CD4-positive, alpha-beta T cell (primary cell): ENCODE measurements around the gene COQ10A. TPM values are rescaled to one million over a fixed set of nuclear protein-coding genes. Genes with fewer than 3 reads are reported as not detected.
"Not testable (repeated sequence)": the region's sequence is repeated elsewhere in the genome, so short reads cannot be mapped to it uniquely, and the experiment has no call there.

Source experiments
- ATAC-seq: fragments of 200-7000 bp; cut with Tn5 transposase; one replicate; pipeline ENCODE4 v1.10.0; 2022; ENCODE audit warnings: mild to moderate bottlenecking; ENCODE audit not compliant: poor library complexity
- CTCF ChIA-PET: fragments of 350-600 bp; sonication (Branson Sonifier 250); formaldehyde crosslinking; loops from one replicate; lab custom pipeline; 2021; ENCODE audit warnings: antibody characterized with exemption, inconsistent platforms; lab: Charles Lee
- POLR2A ChIA-PET: fragments of 350-600 bp; sonication (Branson Sonifier 250); formaldehyde crosslinking; loops from one replicate; lab custom pipeline; 2021; ENCODE audit warnings: antibody characterized with exemption, inconsistent platforms; lab: Charles Lee
- DNase-seq, 14 experiments: peaks; one replicate each; pipeline ENCODE4 v3.0.0-alpha.2; 2013 to 2020; ENCODE audit warnings: mixed read lengths in 2 of 14
- H3K27ac ChIP-seq, 2 donors: one replicate each; pipeline versions ENCODE4 v1.5.1 to v1.7.0; 2013; ENCODE audit warnings: low read length in 2 of 2, low read depth in 1 of 2, mild to moderate bottlenecking in 1 of 2
- H3K27me3 ChIP-seq, 2 experiments: 1 replicate in 1 of 2; 2 replicates in 1 of 2; pipeline versions ENCODE4 v1.6.1 to v1.7.0; 2013; ENCODE audit warnings: low read length in 2 of 2, control low read depth in 1 of 2, mild to moderate bottlenecking in 1 of 2, moderate library complexity in 1 of 2; ENCODE audit not compliant: insufficient read depth in 2 of 2, control insufficient read depth in 1 of 2
- H3K36me3 ChIP-seq: one replicate; pipeline ENCODE4 v1.6.1; 2013; ENCODE audit warnings: low read length, control low read depth; ENCODE audit not compliant: insufficient read depth
- H3K4me1 ChIP-seq: one replicate; pipeline ENCODE4 v1.6.1; 2013; ENCODE audit warnings: low read length, control low read depth; ENCODE audit not compliant: insufficient read depth
- H3K4me3 ChIP-seq: one replicate; pipeline ENCODE4 v1.5.1; 2013; ENCODE audit warnings: mild to moderate bottlenecking, low read length, moderate library complexity
- H3K9me3 ChIP-seq, 2 experiments: 1 replicate in 1 of 2; 2 replicates in 1 of 2; pipeline versions ENCODE4 v1.6.1 to v1.7.0; 2013; ENCODE audit warnings: low read length in 2 of 2, mild to moderate bottlenecking in 2 of 2, control low read depth in 1 of 2, moderate library complexity in 1 of 2; ENCODE audit not compliant: control insufficient read depth in 1 of 2, insufficient read depth in 1 of 2
- H3K27ac Mint-ChIP-seq: one replicate; pipeline ENCODE4 v1.8.0; 2020; ENCODE audit warnings: mixed read lengths
- H3K27me3 Mint-ChIP-seq: one replicate; pipeline ENCODE4 v1.8.0; 2021; ENCODE audit warnings: mixed read lengths
- H3K36me3 Mint-ChIP-seq: one replicate; pipeline ENCODE4 v1.8.0; 2021; ENCODE audit warnings: low read depth, mixed read lengths
- H3K4me1 Mint-ChIP-seq: one replicate; pipeline ENCODE4 v1.8.0; 2021; ENCODE audit warnings: low read depth, mixed read lengths
- H3K4me3 Mint-ChIP-seq: one replicate; pipeline ENCODE4 v1.8.0; 2020; ENCODE audit warnings: mild to moderate bottlenecking, mixed read lengths
- H3K9me3 Mint-ChIP-seq: one replicate; pipeline ENCODE4 v1.8.0; 2020; ENCODE audit warnings: mixed read lengths
- CTCF ChIP-seq: fragments of 200-600 bp; IDR thresholded peaks from one replicate; pipeline ENCODE4 v1.8.0; 2022; ENCODE audit warnings: antibody characterized with exemption, mild to moderate bottlenecking
- intact Hi-C, 2 experiments: fragments of 100-400 bp; cut with DNase I in 1 of 2; cut with micrococcal nuclease in 1 of 2; formaldehyde crosslinking; loops; one replicate each; pipeline versions ENCODE4 v1.15.1 to v1.9.0; 2023 to 2025; cut with DNase I, micrococcal nuclease
- total RNA-seq, 174 experiments: library from RNA in 2 of 174; stranded (reverse) in 2 of 174; gene quantifications; one replicate each; pipeline ENCODE4 v1.2.3 and lab custom pipeline; 2021 to 2026

Gene COQ10A
- total RNA-seq, 2 experiments from 2014 or later: 27.6 to 29.2 TPM

- H3K27me3 ChIP-seq: no peaks in the 10 kb centered on the region
- peaks cover 4% of the 10 kb centered on the region for H3K36me3 ChIP-seq
- Mint-ChIP-seq H3K27me3 (no peaks in the 10 kb centered on the region), H3K4me3 (peak overlapping the region; percentile 36), H3K4me1 (peaks cover 18% of the 10 kb centered on the region), H3K27ac (no peak overlapping the region), H3K9me3 (no peaks in the 10 kb centered on the region), H3K36me3 (peaks cover 3% of the 10 kb centered on the region)
- intact Hi-C loops: no loop called here
- H3K4me1 ChIP-seq: peaks cover 27% of the 10 kb centered on the region
- H3K27ac ChIP-seq: no peak overlapping the region
- CTCF ChIA-PET: no interaction called here
- DNase-seq (no peak), ATAC-seq (no peak)
- no peaks in the 10 kb centered on the region for H3K9me3 ChIP-seq
- TF ChIP-seq CTCF: no peak
- no peak overlapping the region for H3K4me3 ChIP-seq
- POLR2A ChIA-PET: no interaction called here
Observed at GRCh38 chr12:56261503-56262232, 5.1 kb upstream of the COQ10A start.

GRCh38 chr12:56262955-56263354, 3.8 kb upstream of the COQ10A start:
- intact Hi-C loops, H3K36me3 ChIP-seq, H3K27me3 Mint-ChIP-seq, H3K27ac Mint-ChIP-seq, H3K9me3 Mint-ChIP-seq, DNase-seq, H3K27me3 ChIP-seq, H3K9me3 ChIP-seq, POLR2A ChIA-PET, CTCF ChIA-PET, H3K36me3 Mint-ChIP-seq, H3K4me3 ChIP-seq, H3K27ac ChIP-seq, ATAC-seq, H3K4me3 Mint-ChIP-seq: not testable (repeated sequence)
- peaks cover 23% of the 10 kb centered on the region for H3K4me1 Mint-ChIP-seq
- H3K4me1 ChIP-seq: peaks cover 25% of the 10 kb centered on the region

GRCh38 chr12:56266068-56266692, 562 bp upstream of the COQ10A start:
- Histone ChIP-seq H3K4me3 (peak overlapping the region; percentile 72), H3K36me3 (peaks cover 14% of the 10 kb centered on the region), H3K27ac (peak overlapping the region; percentile 91 to 96), H3K4me1 (peaks cover 16% of the 10 kb centered on the region)
- peaks cover 25% of the 10 kb centered on the region for H3K36me3 Mint-ChIP-seq
- H3K9me3 Mint-ChIP-seq, H3K27me3 Mint-ChIP-seq, H3K9me3 ChIP-seq, DNase-seq, ATAC-seq, H3K27me3 ChIP-seq: not testable (repeated sequence)
- H3K4me3 Mint-ChIP-seq: peak overlapping the region; percentile 96
- H3K4me1 Mint-ChIP-seq: peaks cover 17% of the 10 kb centered on the region
- ChIA-PET POLR2A (interaction anchor here (0.7 to 2.5 kb wide), 11 partner anchors 8 to 202 kb away, joined by 3 to 25 read pairs (median 9); partner anchors contain the start of genes ANKRD52, CNPY2, CS and RNF41), CTCF (interaction anchor here (0.6 to 2.2 kb wide), 10 partner anchors 8 to 198 kb away, joined by 3 to 19 read pairs (median 4); partner anchors contain the start of genes ANKRD52, CNPY2, IL23A and RNF41)
- H3K27ac Mint-ChIP-seq: peak overlapping the region; percentile 91
- intact Hi-C loops: loop anchor here (1.0 to 2.0 kb wide), 3 partner anchors 33 to 199 kb away; partner anchors contain the start of gene CS (in 1 of the 2)
